ENCODE data around the gene ALG12. TPM values are rescaled to one million over a fixed set of nuclear protein-coding genes. Genes with fewer than 3 reads are reported as not detected.

The ALG12 gene
- total and polyA plus RNA-seq, 2 of the 13 experiments (the other 11 are each of a cell fraction or from before 2014, with no cell fraction given), result 7.8 to 15.8 TPM

DNA sequence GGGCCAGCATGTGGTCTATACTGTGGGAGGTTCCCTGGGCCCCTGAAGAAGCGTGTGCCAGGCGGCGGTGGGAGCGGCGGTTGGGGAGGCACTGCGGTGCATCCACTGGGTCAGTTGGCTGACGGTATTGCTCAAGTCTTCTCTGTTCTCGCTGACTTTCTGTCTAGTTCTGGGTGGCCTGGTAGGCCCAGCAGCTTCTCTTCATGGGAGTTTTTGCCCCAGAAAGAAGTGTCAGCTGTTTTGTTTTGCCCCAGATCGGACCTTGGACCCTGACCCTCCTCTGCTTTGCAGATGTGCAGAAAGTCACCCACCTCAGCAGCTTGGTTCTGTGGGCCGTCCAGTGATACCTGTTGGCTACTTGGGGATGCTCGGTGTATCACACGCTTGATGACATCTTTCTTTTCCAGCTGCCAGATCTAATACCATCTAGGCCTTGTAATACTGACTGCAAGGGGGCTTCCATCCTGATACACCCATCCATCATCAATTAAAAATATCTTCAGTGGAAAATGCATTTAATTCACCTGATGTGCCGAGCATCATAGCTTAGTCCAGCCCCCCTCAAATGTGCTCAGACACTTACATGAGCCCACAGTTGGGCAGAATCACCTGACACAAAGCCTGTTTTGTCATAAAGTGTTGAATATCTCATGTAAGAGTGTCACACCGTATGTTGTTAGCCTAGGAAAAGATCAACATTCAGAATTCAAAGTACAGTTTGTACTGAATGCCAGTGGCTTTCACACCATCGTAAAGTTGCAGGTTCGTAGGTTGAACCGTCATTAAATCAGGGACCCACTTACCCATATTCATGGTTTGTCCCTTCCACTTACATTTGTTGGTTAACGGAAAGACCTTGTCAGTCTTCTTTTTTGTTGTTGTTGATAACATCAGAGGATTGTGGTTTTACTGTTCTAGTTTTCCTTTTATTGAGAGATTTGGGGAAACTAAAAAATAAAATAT lies 50.7 kb downstream of the ALG12 start (continued):
- TF ChIP-seq, protein P1, sequence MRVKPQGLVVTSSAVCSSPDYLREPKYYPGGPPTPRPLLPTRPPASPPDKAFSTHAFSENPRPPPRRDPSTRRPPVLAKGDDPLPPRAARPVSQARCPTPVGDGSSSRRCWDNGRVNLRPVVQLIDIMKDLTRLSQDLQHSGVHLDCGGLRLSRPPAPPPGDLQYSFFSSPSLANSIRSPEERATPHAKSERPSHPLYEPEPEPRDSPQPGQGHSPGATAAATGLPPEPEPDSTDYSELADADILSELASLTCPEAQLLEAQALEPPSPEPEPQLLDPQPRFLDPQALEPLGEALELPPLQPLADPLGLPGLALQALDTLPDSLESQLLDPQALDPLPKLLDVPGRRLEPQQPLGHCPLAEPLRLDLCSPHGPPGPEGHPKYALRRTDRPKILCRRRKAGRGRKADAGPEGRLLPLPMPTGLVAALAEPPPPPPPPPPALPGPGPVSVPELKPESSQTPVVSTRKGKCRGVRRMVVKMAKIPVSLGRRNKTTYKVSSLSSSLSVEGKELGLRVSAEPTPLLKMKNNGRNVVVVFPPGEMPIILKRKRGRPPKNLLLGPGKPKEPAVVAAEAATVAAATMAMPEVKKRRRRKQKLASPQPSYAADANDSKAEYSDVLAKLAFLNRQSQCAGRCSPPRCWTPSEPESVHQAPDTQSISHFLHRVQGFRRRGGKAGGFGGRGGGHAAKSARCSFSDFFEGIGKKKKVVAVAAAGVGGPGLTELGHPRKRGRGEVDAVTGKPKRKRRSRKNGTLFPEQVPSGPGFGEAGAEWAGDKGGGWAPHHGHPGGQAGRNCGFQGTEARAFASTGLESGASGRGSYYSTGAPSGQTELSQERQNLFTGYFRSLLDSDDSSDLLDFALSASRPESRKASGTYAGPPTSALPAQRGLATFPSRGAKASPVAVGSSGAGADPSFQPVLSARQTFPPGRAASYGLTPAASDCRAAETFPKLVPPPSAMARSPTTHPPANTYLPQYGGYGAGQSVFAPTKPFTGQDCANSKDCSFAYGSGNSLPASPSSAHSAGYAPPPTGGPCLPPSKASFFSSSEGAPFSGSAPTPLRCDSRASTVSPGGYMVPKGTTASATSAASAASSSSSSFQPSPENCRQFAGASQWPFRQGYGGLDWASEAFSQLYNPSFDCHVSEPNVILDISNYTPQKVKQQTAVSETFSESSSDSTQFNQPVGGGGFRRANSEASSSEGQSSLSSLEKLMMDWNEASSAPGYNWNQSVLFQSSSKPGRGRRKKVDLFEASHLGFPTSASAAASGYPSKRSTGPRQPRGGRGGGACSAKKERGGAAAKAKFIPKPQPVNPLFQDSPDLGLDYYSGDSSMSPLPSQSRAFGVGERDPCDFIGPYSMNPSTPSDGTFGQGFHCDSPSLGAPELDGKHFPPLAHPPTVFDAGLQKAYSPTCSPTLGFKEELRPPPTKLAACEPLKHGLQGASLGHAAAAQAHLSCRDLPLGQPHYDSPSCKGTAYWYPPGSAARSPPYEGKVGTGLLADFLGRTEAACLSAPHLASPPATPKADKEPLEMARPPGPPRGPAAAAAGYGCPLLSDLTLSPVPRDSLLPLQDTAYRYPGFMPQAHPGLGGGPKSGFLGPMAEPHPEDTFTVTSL (CRISPR knock-in tag; IDR thresholded peaks at IDR 0.05; ENCODE audit: borderline replicate concordance), result peak; percentile 22; the same call in 1 of the 2 replicates
- TF ChIP-seq RELA (CRISPR knock-in tag; IDR thresholded peaks at IDR 0.05) (no peak), MXD4 (CRISPR knock-in tag; IDR thresholded peaks at IDR 0.05) (no peak), SOX6 (IDR thresholded peaks at IDR 0.05) (no peak), SOX6 (CRISPR knock-in tag; IDR thresholded peaks at IDR 0.05) (peak; percentile 36; the same call in 1 of the 2 replicates)
- TF ChIP-seq, protein P2, sequence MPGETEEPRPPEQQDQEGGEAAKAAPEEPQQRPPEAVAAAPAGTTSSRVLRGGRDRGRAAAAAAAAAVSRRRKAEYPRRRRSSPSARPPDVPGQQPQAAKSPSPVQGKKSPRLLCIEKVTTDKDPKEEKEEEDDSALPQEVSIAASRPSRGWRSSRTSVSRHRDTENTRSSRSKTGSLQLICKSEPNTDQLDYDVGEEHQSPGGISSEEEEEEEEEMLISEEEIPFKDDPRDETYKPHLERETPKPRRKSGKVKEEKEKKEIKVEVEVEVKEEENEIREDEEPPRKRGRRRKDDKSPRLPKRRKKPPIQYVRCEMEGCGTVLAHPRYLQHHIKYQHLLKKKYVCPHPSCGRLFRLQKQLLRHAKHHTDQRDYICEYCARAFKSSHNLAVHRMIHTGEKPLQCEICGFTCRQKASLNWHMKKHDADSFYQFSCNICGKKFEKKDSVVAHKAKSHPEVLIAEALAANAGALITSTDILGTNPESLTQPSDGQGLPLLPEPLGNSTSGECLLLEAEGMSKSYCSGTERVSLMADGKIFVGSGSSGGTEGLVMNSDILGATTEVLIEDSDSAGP (CRISPR knock-in tag; IDR thresholded peaks at IDR 0.05; ENCODE audit: borderline replicate concordance), result peak; percentile 46; the same call in 1 of the 2 replicates
- TF ChIP-seq, protein P3, sequence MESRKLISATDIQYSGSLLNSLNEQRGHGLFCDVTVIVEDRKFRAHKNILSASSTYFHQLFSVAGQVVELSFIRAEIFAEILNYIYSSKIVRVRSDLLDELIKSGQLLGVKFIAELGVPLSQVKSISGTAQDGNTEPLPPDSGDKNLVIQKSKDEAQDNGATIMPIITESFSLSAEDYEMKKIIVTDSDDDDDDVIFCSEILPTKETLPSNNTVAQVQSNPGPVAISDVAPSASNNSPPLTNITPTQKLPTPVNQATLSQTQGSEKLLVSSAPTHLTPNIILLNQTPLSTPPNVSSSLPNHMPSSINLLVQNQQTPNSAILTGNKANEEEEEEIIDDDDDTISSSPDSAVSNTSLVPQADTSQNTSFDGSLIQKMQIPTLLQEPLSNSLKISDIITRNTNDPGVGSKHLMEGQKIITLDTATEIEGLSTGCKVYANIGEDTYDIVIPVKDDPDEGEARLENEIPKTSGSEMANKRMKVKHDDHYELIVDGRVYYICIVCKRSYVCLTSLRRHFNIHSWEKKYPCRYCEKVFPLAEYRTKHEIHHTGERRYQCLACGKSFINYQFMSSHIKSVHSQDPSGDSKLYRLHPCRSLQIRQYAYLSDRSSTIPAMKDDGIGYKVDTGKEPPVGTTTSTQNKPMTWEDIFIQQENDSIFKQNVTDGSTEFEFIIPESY (CRISPR knock-in tag; IDR thresholded peaks at IDR 0.05), result peak; percentile 87
- TF ChIP-seq, protein P4, sequence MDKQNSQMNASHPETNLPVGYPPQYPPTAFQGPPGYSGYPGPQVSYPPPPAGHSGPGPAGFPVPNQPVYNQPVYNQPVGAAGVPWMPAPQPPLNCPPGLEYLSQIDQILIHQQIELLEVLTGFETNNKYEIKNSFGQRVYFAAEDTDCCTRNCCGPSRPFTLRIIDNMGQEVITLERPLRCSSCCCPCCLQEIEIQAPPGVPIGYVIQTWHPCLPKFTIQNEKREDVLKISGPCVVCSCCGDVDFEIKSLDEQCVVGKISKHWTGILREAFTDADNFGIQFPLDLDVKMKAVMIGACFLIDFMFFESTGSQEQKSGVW (CRISPR knock-in tag; IDR thresholded peaks at IDR 0.05; ENCODE audit: borderline replicate concordance), result no peak
- TF ChIP-seq, protein P5, sequence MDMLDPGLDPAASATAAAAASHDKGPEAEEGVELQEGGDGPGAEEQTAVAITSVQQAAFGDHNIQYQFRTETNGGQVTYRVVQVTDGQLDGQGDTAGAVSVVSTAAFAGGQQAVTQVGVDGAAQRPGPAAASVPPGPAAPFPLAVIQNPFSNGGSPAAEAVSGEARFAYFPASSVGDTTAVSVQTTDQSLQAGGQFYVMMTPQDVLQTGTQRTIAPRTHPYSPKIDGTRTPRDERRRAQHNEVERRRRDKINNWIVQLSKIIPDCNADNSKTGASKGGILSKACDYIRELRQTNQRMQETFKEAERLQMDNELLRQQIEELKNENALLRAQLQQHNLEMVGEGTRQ (IDR thresholded peaks at IDR 0.05; ENCODE audit: low read depth, low read length), result no peak
- TF ChIP-seq, protein P5 (CRISPR knock-in tag; IDR thresholded peaks at IDR 0.05; ENCODE audit: borderline replicate concordance), result peak; percentile 23; the same call in 1 of the 2 replicates
